ENCODE data around the gene SDCBP2. TPM values are rescaled to one million over a fixed set of nuclear protein-coding genes. Genes with fewer than 3 reads are reported as not detected.

The SDCBP2 gene
- polyA plus RNA-seq, 1 of the 3 experiments (the other 2 are of a cell fraction), result 3.0 TPM

- POLR2A ChIA-PET, result no interaction called here
- H4K20me1 ChIP-seq (ENCODE audit: insufficient read depth), result no peaks in the 10 kb centered on the region
- no peaks in the 10 kb centered on the region for H3K9me2 ChIP-seq
- H3K4me2 ChIP-seq, result no peak overlapping the region
- no peaks in the 10 kb centered on the region for H3K79me2 ChIP-seq (ENCODE audit: insufficient read depth)
- no peak overlapping the region for H3K4me3 ChIP-seq (ENCODE audit: low read depth in 2 of 2, low read length in 1 of 2)
- H2AFZ ChIP-seq (ENCODE audit: low read depth), result no peak overlapping the region
- no peak overlapping the region for H3K27ac ChIP-seq (ENCODE audit: low read depth in 2 of 2, low read length in 1 of 2)
- CTCF ChIA-PET, result interaction anchor here (0.9 to 2.9 kb wide), 3 partner anchors 31 to 169 kb away, joined by 3 to 11 read pairs (median 3); partner anchors contain the start of gene NSFL1C
- peaks cover 0 to 7% of the 10 kb centered on the region in 2 experiments for H3K36me3 ChIP-seq (replicated peaks in 1 of 2; ENCODE audit: control insufficient read depth in 1 of 2, insufficient read depth in 2 of 2, low read length in 1 of 2)
- H3K27me3 ChIP-seq (ENCODE audit: insufficient read depth), result no peaks in the 10 kb centered on the region
- peaks cover 0 to 4% of the 10 kb centered on the region in 2 experiments; a peak in 1 of 4 replicates for H3K4me1 ChIP-seq (ENCODE audit: control insufficient read depth in 1 of 2, insufficient read depth in 2 of 2, low read depth in 1 of 2, low read length in 1 of 2)
- 96% methylated on average over 5 of the region's 5 CpGs for WGBS (ENCODE audit: low lambda C conversion rate)
- DNase-seq, result no peak
- no peaks in the 10 kb centered on the region for H3K9me3 ChIP-seq
- H3F3A ChIP-seq (replicated peaks; ENCODE audit: insufficient read depth), result no peaks in the 10 kb centered on the region
- H3K9ac ChIP-seq, result no peak overlapping the region
- no peak for TF ChIP-seq SIN3A (IDR thresholded peaks at IDR 0.05; ENCODE audit: borderline replicate concordance, low read depth, low read length)
- TF ChIP-seq MAX (IDR thresholded peaks at IDR 0.05; ENCODE audit: low read depth), result no peak
- no peak for TF ChIP-seq FOSL2 (IDR thresholded peaks at IDR 0.05; ENCODE audit: borderline replicate concordance, low read depth)
- TF ChIP-seq POLR2AphosphoS5 (IDR thresholded peaks at IDR 0.05; ENCODE audit: low read depth, low read length), result no peak
- no peak for TF ChIP-seq SMC3 (IDR thresholded peaks at IDR 0.05; ENCODE audit: low read depth, low read length)
These were observed 30.8 kb downstream of the SDCBP2 start for GRCh38 chr20:1298166-1298565.

GRCh38 chr20:1297486-1297885 is 31.5 kb downstream of the SDCBP2 start:
- no peaks in the 10 kb centered on the region for H3K9me3 ChIP-seq
- 96% methylated on average over 2 of the region's 2 CpGs for WGBS (ENCODE audit: low lambda C conversion rate)
- H3K36me3 ChIP-seq (replicated peaks in 1 of 2; ENCODE audit: control insufficient read depth in 1 of 2, insufficient read depth in 2 of 2, low read length in 1 of 2), result peaks cover 0 to 7% of the 10 kb centered on the region in 2 experiments
- H3K4me3 ChIP-seq (ENCODE audit: low read depth in 2 of 2, low read length in 1 of 2), result no peak overlapping the region
- peaks cover 0 to 4% of the 10 kb centered on the region in 2 experiments; a peak in 1 of 4 replicates for H3K4me1 ChIP-seq (ENCODE audit: control insufficient read depth in 1 of 2, insufficient read depth in 2 of 2, low read depth in 1 of 2, low read length in 1 of 2)
- no peaks in the 10 kb centered on the region for H4K20me1 ChIP-seq (ENCODE audit: insufficient read depth)
- H2AFZ ChIP-seq (ENCODE audit: low read depth), result no peak overlapping the region
- H3K79me2 ChIP-seq (ENCODE audit: insufficient read depth), result no peaks in the 10 kb centered on the region
- H3K27me3 ChIP-seq (ENCODE audit: insufficient read depth), result no peaks in the 10 kb centered on the region
- TF ChIP-seq USF1 (IDR thresholded peaks at IDR 0.05; ENCODE audit: borderline replicate concordance, low read depth) (no peak), CHD2 (IDR thresholded peaks at IDR 0.05; ENCODE audit: low read length, partially characterized antibody) (no peak), ELF1 (IDR thresholded peaks at IDR 0.05) (no peak), GATA2 (CRISPR knock-in tag; IDR thresholded peaks at IDR 0.05) (no peak), USF2 (IDR thresholded peaks at IDR 0.05; ENCODE audit: borderline replicate concordance, low read depth, low read length) (no peak), MXI1 (IDR thresholded peaks at IDR 0.05; ENCODE audit: low read depth, low read length) (no peak), YY1 (IDR thresholded peaks at IDR 0.05; ENCODE audit: low read depth) (no peak), IRF3 (IDR thresholded peaks at IDR 0.05; ENCODE audit: low read depth, low read length) (no peak), NFIC (IDR thresholded peaks at IDR 0.05; ENCODE audit: borderline replicate concordance) (no peak), POLR2AphosphoS5 (IDR thresholded peaks at IDR 0.05; ENCODE audit: low read depth, low read length) (no peak), EP300 (IDR thresholded peaks at IDR 0.05; ENCODE audit: borderline replicate concordance in 1 of 2, low read depth in 1 of 2, low read length in 1 of 2) (no peak), RAD21 (IDR thresholded peaks at IDR 0.05; ENCODE audit: low read length) (no peak), RFX5 (IDR thresholded peaks at IDR 0.05; ENCODE audit: low read length) (no peak)
- no peak overlapping the region for H3K27ac ChIP-seq (ENCODE audit: low read depth in 2 of 2, low read length in 1 of 2)
- no peak overlapping the region for H3K4me2 ChIP-seq
- POLR2A ChIA-PET, result no interaction called here
- no peaks in the 10 kb centered on the region for H3K9me2 ChIP-seq
- H3K9ac ChIP-seq, result no peak overlapping the region
- CTCF ChIA-PET, result interaction anchor here (2.9 kb wide), 1 partner anchor 170 kb away, joined by 11 read pairs; the partner anchor contains the start of gene NSFL1C
- no peaks in the 10 kb centered on the region for H3F3A ChIP-seq (replicated peaks; ENCODE audit: insufficient read depth)
- no peak for DNase-seq
